ENCODE measurements around the gene VAMP5.
"Not testable (repeated sequence)": the region's sequence is repeated elsewhere in the genome, so short reads cannot be mapped to it uniquely, and the experiment has no call there.

VAMP5 gene, protein sequence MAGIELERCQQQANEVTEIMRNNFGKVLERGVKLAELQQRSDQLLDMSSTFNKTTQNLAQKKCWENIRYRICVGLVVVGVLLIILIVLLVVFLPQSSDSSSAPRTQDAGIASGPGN

DNA sequence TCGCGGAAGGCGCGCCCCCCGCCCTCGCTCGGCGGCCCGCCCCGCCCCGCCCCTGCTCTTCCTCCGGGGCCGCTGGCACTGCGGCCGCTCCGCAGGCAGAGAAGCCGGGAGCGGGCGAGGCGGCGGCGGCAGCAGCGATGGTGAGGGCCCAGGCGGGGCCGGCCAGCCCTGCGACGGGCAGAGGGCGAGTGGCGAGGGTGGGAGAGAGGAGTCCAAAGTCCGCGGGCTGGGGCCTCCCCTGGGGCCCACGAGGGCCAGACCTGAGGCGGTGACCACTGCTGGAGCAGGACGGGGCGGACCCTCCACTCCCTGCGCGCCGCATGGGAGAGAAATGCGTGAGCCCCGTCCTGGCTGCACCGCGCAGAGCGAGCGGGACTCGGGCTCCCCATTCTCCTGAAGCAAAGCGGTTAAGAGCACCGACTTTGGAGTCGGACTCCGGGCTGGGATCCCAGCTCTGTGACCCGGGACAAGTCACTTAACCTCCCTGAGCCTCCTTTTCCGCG is at the start of gene VAMP5:
Gene VAMP5 (plus strand): TSS at position 78 of the 503 bp plus-strand sequence. CDS start 60 bp downstream, at position 138.
- DNase-seq (ENCODE audit: low read depth, low spot score), result no peak

DNA sequence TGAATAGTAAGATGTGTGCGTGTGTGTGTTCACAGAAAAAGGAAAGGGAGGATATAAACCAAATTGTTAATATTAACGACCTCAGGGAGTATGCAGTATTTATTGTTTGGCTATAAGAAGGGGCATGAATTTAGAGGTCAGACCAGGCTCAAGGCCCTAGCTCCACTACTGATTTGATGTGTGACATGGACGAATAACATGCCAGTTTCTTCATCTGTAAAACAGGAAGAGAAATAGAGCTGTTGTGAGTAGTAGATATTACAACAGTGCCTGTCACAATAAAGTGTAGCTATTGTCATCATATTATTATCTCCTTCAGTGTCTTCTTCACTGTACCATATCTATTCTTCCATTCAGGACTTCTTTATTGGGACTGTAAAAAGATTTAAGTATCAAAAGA is 49.4 kb upstream of the VAMP5 start:
- DNase-seq (ENCODE audit: low read depth, low spot score), result no peak

DNA sequence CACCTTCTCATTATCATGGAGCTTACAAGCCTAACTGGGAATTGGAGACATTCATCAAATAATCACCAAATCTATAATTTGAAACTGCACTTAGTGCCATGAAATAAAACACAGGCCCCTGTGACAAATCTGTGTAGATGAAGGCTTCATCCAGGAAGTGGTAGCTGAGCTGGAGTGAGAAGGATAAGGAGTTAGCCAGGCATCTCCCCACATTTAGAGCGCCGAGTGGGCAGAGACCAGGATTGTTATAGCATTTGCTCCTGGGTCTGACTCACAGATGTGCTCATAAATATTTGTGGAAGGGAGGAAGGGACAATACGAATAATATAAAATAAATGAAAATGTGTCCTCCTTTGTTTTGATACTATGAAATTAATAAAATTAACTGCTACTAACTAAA is 47.8 kb upstream of the VAMP5 start:
- DNase-seq (ENCODE audit: low read depth, low spot score), result no peak

DNA sequence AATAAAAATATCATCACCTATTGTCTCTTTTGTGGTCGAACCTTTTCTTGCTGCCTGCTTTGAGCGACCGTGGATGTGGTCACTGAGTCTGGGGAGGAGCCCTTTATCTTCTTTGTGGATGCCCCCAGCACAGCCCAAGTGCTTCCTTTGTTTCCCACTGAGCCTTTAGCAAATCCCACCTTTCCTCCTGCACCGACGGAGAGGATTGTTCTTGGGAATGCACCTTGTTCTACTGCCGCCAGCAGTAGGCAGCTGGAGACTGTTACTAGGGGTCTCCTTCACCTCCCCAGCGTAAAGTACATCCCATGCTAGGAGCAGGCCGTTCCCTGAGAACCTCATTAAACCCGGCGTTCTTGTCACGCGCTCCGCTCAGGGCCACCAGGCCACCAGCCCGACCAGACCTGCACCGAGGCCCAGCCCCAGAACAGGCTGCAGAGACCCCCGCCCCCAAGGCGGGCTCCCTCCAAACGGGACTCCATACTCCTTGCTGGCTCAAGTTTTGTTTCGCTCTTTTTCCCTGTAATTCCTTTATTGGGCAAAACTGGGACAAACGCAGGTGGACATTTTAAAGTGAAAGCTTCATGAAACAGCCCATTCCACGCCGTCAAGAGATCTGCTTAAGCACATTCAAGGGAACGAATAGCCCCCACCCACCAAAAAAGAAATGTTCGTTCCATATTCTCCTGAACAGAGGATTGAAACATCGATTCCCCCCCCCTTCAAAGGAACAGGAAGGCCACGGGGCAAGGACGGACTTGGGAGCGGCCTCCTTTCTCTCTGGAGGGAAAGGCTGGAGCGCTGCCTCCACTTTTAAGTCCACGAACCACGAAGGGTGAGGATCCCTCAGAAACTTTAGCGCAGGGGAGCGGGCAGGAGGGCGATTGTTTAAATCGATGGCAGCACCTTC is 46.4 kb upstream of the VAMP5 start:
- DNase-seq (ENCODE audit: low read depth, low spot score), result peak; percentile 85

DNA sequence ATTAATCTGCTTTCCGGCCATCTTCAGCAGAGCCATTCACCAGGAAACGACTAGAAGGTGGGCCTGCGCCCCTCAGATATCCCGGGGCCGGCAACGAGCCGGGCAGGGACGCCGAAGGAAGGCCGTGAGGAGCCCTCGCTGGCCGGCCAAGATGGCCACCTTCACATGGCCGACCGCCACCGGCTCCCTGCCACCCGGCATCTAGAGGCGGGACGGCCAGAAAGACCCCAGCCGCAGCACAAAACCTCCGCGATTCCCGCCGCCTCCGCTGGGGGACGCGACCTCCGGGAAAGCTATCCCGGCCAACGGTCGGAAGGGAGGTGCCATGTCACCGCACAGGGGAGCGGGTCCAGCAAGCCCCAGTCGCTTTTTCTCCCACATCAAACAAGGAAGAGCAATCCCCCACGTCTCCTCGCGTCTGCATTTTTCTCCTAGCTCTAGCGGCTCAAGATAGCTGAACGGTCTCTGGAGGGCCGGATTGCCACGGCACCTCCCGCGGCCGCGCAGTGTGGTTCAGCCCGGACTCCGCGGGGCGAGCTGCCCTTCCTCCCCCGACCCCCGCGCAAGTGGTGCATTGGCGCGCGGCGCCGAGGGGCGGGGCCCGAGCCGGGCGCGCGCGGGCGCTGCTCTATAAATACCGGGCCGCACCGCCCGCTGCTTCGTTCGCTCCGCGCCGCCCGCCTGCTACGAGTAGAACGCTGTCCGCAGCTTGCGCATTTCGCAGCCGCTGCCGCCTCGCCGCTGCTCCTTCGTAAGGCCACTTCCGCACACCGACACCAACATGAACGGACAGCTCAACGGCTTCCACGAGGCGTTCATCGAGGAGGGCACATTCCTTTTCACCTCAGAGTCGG is 45.5 kb upstream of the VAMP5 start, which contains the start of gene MAT2A:
Gene MAT2A (plus strand): TSS at position 662 of the 854 bp plus-strand sequence. CDS start 120 bp downstream, at position 782.
- DNase-seq (ENCODE audit: low read depth, low spot score), result peak; percentile 98

DNA sequence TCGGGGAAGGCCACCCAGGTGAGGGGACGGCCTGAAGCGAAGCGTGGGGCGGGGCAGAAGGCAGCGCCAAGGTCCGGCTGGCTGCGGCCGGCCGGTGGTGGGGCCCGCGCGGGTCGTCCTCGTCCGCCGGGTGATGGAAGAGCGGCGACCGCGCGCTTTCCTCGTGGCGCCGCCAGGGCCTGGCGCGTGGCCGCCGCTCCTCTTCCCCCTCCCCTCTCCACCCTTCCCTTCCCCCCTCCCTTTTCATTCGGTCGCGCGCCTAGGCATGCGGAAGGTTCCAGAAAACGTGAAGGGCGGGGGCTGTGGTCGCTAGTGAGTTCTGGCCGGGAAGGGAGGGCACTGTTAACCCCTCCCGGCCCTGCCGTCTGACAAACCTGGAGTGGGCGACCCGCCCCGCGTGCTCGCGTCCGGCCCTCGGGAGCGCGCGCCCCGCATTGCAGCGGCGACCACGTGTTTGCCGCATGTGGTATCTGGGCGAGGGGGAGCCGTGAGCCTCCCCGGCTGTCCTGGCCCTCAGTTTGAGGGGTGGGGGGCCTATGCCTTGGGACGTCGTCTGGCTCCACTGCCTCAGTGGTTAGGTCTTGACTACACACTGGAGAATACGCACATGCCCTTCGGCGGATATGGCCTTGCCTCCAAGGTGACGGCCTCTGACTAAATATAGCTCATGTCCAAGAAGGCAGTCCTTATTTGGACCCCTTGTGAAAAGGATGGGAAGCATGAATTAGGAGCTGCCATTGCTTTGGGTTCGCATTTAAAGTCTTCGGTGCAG is 44.7 kb upstream of the VAMP5 start:
- DNase-seq (ENCODE audit: low read depth, low spot score), result peak; percentile 65

DNA sequence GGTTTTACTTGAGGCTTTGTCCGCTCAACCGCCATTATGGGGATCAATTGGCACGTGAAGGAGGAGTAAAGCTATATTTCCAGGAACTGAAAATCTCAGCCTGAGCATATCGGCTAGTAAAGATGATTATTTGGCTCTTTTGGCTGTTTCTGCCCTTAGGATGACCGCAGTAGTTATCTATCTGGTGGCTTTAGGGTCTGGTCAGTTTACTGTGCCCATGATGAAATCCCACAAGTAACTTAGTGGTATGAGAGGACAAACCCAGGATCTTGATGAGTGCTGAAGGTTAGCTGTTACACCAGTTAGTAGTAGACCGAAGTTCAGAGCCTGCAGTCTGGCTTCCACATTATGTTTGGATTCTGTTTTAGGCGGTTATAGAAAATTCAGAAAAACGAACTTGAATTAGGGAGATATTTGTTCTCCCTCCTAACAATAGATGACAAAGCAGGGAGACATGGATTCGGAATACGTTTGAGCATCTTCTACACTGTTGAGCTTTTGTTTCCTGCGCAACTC is 44.0 kb upstream of the VAMP5 start:
- peak; percentile 28 for DNase-seq (ENCODE audit: low read depth, low spot score)

DNA sequence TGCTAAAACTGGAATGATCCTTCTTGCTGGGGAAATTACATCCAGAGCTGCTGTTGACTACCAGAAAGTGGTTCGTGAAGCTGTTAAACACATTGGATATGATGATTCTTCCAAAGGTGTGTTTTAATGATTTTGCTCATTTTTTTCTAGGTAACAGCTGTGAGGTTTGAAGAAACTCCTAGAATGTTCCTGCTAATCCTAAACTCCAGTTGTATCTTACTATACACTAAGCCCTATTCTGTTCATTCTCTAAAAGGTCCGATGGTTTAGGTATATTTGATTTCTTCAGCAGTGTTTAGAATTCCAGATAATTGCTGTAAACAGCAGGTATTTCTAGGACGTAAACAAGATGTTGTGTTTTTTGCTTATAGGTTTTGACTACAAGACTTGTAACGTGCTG is 43.0 kb upstream of the VAMP5 start:
- no peak for DNase-seq (ENCODE audit: low read depth, low spot score)

DNA sequence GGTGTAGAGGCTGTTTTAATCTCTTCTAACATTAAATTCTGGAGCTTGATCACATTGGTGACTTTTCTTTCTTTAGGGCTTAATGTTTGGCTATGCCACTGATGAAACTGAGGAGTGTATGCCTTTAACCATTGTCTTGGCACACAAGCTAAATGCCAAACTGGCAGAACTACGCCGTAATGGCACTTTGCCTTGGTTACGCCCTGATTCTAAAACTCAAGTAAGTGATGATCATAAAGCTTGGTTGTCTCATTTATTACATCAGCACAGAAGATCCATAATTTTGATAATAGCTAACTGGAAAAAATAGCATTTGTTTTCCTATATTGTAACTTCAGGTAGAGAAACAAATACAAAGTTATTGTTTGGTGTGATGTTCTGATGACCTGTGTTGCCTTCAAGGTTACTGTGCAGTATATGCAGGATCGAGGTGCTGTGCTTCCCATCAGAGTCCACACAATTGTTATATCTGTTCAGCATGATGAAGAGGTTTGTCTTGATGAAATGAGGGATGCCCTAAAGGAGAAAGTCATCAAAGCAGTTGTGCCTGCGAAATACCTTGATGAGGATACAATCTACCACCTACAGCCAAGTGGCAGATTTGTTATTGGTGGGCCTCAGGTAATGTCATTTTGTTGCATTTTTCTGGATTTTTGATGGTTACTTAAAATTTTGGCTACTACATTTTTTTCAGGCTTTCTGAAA is 42.3 kb upstream of the VAMP5 start:
- DNase-seq (ENCODE audit: low read depth, low spot score), result no peak

DNA sequence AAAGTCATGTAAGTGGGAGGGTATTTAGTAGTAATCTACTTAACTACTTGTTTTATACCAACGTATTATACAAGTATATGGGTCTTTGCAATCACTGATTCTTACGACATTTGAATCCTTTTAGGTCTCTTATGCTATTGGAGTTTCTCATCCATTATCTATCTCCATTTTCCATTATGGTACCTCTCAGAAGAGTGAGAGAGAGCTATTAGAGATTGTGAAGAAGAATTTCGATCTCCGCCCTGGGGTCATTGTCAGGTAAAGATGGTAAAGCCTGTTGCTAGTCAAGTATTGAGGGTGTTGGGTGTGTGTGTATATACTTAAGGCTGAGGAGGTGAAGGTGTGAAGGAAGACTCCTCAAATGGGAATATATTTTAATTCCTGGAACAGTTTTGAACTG is 41.5 kb upstream of the VAMP5 start:
- DNase-seq (ENCODE audit: low read depth, low spot score), result no peak

DNA sequence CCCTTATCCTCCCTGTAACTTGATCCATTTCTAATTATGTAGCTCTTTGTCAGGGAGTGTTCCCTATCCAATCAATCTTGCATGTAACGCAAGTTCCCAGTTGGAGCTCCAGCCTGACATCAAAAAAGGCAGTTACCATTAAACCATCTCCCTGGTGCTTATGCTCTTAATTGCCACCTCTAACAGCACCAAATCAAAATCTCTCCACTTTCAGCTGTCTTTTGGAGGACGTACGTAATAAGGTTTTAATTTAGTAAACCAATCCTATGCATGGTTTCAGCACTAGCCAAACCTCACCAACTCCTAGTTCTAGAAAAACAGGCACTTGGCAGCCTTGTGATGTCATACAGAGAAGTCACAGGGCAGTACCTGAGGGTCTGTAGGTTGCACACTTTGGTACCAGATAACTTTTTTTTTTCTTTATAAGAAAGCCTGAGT is 40.0 kb upstream of the VAMP5 start:
- not testable (repeated sequence) for DNase-seq (ENCODE audit: low read depth, low spot score)

DNA sequence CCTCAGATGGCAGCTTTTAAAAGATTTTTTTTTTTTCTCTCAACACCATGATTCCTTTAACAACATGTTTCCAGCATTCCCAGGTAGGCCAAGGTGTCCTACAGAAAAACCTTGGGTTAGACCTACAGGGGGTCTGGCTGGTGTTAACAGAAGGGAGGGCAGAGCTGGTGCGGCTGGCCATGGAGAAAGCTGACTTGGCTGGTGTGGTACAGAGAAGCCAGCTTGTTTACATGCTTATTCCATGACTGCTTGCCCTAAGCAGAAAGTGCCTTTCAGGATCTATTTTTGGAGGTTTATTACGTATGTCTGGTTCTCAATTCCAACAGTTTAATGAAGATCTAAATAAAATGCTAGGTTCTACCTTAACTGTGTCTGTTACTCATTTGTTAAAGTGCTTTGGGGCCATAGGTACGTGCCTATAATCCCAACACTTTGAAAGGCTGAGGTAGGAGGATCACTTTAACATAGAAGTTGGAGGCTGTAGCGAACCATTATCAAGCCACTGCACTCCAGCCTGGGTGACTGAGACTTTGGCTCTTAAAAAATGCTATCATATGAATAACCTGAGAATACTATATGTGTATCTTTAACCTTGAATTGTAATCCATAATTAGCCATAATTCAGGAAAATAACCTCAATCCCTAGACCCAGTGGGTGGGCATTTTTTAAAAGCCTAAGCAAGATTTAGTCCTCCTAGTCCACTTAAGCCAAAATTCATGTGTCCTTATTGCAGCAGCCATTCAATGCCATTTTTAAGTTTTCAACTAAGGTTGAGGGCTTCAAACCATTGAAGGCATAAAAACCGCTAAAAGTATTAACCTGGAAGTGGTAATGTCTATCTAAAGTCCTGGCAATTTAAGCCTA is 39.1 kb upstream of the VAMP5 start:
- not testable (repeated sequence) for DNase-seq (ENCODE audit: low read depth, low spot score)

DNA sequence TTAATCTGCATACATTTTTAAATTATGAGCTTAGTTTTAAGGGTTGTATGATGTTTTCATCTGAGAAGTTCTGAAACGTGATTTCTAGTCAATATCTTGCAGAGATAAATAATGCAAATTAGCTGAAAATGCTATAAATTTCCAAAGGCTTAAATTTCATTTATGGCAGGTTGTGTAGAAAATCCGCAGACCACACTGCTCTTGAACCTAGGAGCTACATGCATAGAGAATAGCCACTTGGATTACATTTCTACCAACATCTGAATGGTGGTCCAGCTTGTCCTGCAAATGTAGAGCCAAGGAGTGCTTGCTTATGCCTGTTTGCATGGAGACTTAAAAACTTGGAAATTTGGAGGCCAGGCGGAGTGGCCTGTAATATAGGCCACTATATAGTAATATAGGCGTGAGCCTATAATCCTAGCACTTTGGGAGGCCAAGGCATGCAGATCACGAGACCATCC is 38.4 kb upstream of the VAMP5 start:
- no peak for DNase-seq (ENCODE audit: low read depth, low spot score)

DNA sequence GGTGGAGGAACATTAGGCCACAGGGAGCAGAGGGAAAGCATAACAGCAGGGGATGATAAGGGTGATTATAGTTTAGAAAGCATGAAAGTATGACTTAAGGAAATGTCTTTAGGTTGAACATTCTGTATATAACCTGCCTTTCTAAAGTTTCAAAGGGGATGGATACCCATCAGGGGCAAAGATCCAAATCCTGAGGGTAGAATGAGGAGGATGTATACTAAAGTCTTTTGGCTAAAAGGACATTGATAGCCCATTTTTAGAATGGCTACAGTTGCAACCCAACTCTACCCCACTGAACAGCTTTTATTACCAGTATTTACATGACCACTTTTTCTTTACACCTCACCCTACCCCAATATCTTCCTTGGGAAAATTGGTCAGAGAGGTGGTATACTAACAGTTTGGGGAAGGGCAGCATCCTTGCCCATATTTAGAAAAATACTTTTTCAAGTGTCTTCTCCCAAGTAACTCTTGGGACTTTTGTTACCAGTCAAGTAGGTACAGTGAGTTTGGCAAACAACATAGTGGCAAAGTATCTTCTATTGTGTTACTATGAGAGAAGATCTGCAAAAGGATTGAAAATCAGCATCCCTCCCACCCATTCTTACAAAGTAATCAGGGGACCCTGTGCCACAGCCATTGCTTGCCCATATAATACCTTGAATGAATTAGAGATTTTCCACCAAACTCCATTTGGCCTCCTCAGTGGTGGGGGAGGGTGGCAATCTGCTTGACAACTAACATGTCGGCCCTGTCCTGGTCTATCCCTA is 37.0 kb upstream of the VAMP5 start:
- no peak for DNase-seq (ENCODE audit: low read depth, low spot score)

DNA sequence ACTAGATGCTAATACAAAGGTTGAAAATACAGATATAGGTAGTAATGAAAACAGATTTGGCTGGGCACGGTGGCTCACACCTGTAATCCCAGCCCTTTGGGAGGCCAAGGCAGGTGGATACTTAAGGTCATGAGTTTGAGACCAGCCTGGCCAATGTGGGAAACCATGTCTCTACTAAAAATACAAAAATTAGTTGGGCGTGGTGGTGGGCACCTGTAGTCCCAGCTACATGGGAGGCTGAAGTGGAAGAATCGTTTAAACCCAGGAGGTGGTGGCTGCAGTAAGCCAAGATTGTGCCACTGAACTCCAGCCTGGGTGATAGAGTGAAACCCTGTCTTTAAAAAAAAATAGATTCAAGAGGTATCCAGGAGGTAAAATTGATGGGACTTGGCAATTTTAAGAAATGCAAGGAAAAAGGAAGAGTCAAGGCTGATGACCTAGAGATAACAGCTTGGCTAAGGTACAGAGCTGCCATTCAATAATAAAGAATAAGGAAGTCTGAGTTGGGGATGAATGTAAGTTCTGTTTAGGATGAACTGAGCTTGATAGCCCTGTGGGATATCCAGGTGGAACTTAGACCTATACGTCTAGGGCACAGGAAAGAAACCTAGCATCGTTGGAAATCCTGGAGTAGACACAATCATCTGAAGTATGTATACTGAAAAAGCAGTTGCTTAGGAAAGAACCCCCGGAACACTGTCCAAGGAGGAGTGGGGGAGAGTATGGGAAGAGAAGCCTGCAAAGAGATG is 36.2 kb upstream of the VAMP5 start:
- no peak for DNase-seq (ENCODE audit: low read depth, low spot score)

DNA sequence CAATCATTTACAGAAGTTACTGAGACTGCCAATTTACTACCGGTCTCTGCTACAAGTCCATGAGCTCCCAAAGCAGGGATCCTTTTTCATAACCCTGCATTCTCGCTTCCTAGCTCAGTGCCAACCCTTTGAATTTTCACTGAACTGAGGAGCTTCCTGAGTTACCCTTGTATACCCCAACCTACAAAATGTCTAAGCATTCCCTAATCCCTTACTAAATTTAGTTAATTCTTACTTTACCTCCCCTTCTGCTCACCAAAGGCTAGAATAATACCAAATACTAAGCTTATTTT is 35.7 kb upstream of the VAMP5 start:
- no peak for DNase-seq (ENCODE audit: low read depth, low spot score)

DNA sequence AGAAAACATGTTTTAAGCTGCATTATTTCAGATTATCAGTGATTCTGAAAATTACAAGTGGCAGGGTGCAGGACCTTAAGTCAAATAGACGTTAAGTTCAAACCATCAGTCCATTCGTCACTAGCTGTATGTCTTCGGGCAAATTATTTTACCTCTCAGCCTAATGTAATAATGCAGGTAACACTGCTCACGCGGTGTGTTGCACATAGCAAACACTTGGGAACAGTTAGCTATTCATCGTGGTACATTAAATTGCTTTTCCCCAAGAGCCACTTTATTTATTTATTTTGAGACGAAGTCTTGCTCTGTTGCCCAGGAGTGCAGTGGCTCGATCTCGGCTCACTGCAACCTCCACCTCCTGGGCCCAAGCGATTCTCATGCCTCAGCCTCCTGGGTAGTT is 35.1 kb upstream of the VAMP5 start:
- DNase-seq (ENCODE audit: low read depth, low spot score), result no peak

DNA sequence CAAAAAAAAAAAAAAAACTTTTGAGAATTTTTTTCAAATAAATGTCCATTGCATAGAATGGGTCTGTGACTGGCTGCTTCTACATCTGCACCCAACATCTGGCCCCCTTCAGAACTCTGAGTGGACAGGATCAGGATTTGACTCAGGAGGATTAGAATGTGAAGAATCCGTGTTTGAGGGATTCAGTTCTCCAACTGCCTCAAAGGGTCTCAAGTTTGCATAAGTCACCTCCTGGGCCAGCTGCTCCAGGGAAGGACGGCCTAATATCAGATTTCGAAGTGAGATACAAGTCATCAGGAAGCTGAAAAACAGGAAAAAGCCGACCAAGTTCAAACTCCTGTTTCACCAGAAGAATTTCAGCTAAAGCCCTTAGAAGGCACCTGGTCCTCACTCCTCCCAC is 34.4 kb upstream of the VAMP5 start:
- DNase-seq (ENCODE audit: low read depth, low spot score), result peak; percentile 32
